Heart left ventricle (tissue), 16 donors: ENCODE measurements around the gene ATXN2. TPM values are rescaled to one million over a fixed set of nuclear protein-coding genes. Genes with fewer than 3 reads are reported as not detected.
A peak's percentile ranks its signal among the peaks of the same experiment; 100 is the strongest.

ENCODE experiments used
- ATAC-seq, 4 donors: fragments of 200-7000 bp; cut with Tn5 transposase; one replicate each; pipeline ENCODE4 v1.9.1; 2020 to 2022; ENCODE audit warnings: moderate library complexity in 4 of 4, mild to moderate bottlenecking in 3 of 4, moderate number of reproducible peaks in 1 of 4
- DNase-seq, 5 donors: peaks; one replicate each; pipeline ENCODE4 v3.0.0-alpha.2; 2020
- H3K27ac ChIP-seq, 12 donors: fragments of 200-600 bp; sonication (generic) in 4 of 12; one replicate each; pipeline versions ENCODE4 v1.5.0 to v1.8.0; 2016 to 2022; ENCODE audit warnings: mild to moderate bottlenecking in 2 of 12
- H3K27me3 ChIP-seq, 9 donors: fragments of 200-600 bp; sonication (generic) in 2 of 9; one replicate each; pipeline versions ENCODE4 v1.5.1 to v1.8.0; 2016 to 2022; ENCODE audit warnings: mild to moderate bottlenecking in 3 of 9
- H3K36me3 ChIP-seq, 9 donors: fragments of 200-600 bp; sonication (generic) in 2 of 9; one replicate each; pipeline versions ENCODE4 v1.5.0 to v1.8.0; 2018 to 2022; ENCODE audit warnings: mild to moderate bottlenecking in 2 of 9
- H3K4me1 ChIP-seq, 12 donors: fragments of 200-600 bp; sonication (generic) in 4 of 12; one replicate each; pipeline versions ENCODE4 v1.5.0 to v1.8.0; 2016 to 2022; ENCODE audit warnings: mild to moderate bottlenecking in 3 of 12
- H3K4me3 ChIP-seq, 12 donors: fragments of 200-600 bp; sonication (generic) in 4 of 12; one replicate each; pipeline versions ENCODE4 v1.5.0 to v1.8.0; 2017 to 2022; ENCODE audit warnings: mild to moderate bottlenecking in 9 of 12, moderate library complexity in 4 of 12
- H3K9me3 ChIP-seq, 12 donors: fragments of 200-600 bp; sonication (generic) in 4 of 12; one replicate each; pipeline versions ENCODE4 v1.5.0 to v1.8.0; 2016 to 2022; ENCODE audit warnings: mild to moderate bottlenecking in 1 of 12
- POLR2A ChIP-seq, 2 donors: fragments of 450-650 bp; IDR thresholded peaks; one replicate each; pipeline ENCODE4 v1.6.1; 2017; ENCODE audit warnings: antibody characterized with exemption in 2 of 2, mild to moderate bottlenecking in 2 of 2, moderate library complexity in 2 of 2
- WGBS, 4 donors: extraction: QIAGEN DNeasy Blood & Tissue Kit in 2 of 4; methylation state at CpG; one replicate each; pipeline versions ENCODE4 v1.1.5 to v1.1.7; 2013 to 2018; 5-methylcytosine and 5-hydroxymethylcytosine counted together
- intact Hi-C, 10 donors: fragments of 100-400 bp; cut with DNase I; formaldehyde crosslinking; loops; one replicate each; pipeline versions ENCODE4 v1.11.1 to v1.14.2; 2022
- polyA plus RNA-seq, 2 donors: library from polyadenylated mRNA; stranded (reverse); fragments of 200-250 nt; gene quantifications; one replicate each; pipeline ENCODE4 v1.2.3, GENCODE V29; 2013
- total RNA-seq, 9 donors: library from RNA; depleted of rRNA in 2 of 9; stranded (reverse); fragments of >200 nt in 2 of 9; fragmentation: NEBNext Ultra II Directional in 3 of 9; extraction: Animal tissue kit (Norgen Biotek cat#: 25700) in 3 of 9; gene quantifications; one replicate each; pipeline versions ENCODE4 v1.1.0 to v1.2.4, GENCODE V29; 2016 to 2023
- TF ChIP-seq, protein P1 (sequence below), 12 donors: fragments of 200-600 bp; sonication (generic) in 4 of 12; IDR thresholded peaks; one replicate each; pipeline versions ENCODE4 v1.5.0 to v1.8.0; 2018 to 2022; ENCODE audit warnings: antibody characterized with exemption in 12 of 12, mild to moderate bottlenecking in 5 of 12
- donor health status: ischemic (EF 13 %, LVEDD 7.1; RV severe dilation, severe dysfunction).
- donor health status: healthy with polysubstance abuse.
- donor health status: DM: no; HTN: yes; CAD: no.
- donor health status: DM: no; HTN: no; CAD: no.
- donor health status: ischemic (EF 25% LVEDD 6.9; RV normal size, moderate dysfunction).
- donor health status: ischemic (EF 25% LVEDD 5.7; RV mildly dilated, moderate dysfunction).
- donor health status: healthy.
- donor health status: DM: yes; HTN: yes; CAD: no.
- donor health status: ischemic (EF 35%, LVEDD 5.7; RV mildly dilated, moderate dysfunction).
- donor health status: nonischemic (EF 11% LVEDD 7.7; RV severe dilation, severe dysfunction).
- donor health status: DM: yes; HTN: yes; CAD: no.
- donor health status: PGD.
- donor health status: ischemic (EF 29% LVEDD 5.4; RV normal size, mild dysfunction).
- donor health status: nonischemic (EF 23%, LVEDD 6.1; RV moderate dilation, normal function).

ATXN2 gene
- total and polyA plus RNA-seq, 11 donors: 23.6 to 59.3 (median 46.8) TPM

DNA sequence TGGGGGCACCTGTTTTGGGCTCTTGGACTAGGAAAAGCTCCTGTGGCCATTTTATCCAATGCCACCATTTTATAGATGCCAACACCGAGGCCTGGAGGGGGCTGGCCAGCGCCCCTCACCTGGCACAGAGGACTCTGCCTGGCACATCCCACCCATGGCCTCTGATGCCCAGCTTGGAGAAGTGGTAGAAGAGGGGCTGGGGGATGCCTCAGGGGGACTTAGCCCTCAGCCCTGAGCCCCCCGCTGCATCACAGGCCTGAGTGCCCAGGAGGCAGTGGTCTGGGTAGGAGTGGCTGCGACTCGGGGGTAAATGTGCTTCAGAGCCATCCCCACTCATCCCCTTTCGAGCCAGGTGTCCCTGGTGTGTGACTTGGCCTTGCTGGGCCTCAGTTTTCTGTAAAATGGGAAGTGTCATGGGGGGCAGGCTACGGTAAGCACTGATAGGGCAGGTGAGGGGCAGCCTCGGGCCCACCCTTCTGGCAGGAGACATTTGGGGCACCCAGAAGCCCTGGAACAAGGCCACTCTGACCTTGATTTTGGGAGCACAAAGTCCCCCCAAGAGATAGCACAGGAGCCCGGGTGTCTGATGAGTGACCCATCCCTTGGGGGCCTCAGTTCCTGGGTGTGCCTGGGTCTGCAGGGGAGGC, 170.9 kb downstream of the ATXN2 start:
- Histone ChIP-seq H3K36me3 (peaks cover 0 to 39% (median 0%) of the 10 kb centered on the region in 9 donors), H3K4me3 (no peak overlapping the region), H3K4me1 (peaks cover 12 to 100% (median 95%) of the 10 kb centered on the region in 12 donors), H3K9me3 (no peaks in the 10 kb centered on the region), H3K27me3 (no peaks in the 10 kb centered on the region), H3K27ac (peak overlapping the region in 11 of 12 donors; percentile 75 to 95 (median 89))
- DNase-seq: peak in 2 of 5 donors; percentile 15 to 29
- no peak for ATAC-seq
- intact Hi-C loops: loop anchor here in 1 of 10 donors (1.0 kb wide), 1 partner anchor 18 kb away; no protein-coding TSS in a partner anchor
- no peak for TF ChIP-seq POLR2A (IDR thresholded peaks at IDR 0.05)
- TF ChIP-seq, protein P1, sequence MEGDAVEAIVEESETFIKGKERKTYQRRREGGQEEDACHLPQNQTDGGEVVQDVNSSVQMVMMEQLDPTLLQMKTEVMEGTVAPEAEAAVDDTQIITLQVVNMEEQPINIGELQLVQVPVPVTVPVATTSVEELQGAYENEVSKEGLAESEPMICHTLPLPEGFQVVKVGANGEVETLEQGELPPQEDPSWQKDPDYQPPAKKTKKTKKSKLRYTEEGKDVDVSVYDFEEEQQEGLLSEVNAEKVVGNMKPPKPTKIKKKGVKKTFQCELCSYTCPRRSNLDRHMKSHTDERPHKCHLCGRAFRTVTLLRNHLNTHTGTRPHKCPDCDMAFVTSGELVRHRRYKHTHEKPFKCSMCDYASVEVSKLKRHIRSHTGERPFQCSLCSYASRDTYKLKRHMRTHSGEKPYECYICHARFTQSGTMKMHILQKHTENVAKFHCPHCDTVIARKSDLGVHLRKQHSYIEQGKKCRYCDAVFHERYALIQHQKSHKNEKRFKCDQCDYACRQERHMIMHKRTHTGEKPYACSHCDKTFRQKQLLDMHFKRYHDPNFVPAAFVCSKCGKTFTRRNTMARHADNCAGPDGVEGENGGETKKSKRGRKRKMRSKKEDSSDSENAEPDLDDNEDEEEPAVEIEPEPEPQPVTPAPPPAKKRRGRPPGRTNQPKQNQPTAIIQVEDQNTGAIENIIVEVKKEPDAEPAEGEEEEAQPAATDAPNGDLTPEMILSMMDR (IDR thresholded peaks at IDR 0.05): no peak
- 73 to 86% (median 77%) methylated on average over 7 to 9 of the region's 9 CpGs for WGBS, 4 donors

DNA sequence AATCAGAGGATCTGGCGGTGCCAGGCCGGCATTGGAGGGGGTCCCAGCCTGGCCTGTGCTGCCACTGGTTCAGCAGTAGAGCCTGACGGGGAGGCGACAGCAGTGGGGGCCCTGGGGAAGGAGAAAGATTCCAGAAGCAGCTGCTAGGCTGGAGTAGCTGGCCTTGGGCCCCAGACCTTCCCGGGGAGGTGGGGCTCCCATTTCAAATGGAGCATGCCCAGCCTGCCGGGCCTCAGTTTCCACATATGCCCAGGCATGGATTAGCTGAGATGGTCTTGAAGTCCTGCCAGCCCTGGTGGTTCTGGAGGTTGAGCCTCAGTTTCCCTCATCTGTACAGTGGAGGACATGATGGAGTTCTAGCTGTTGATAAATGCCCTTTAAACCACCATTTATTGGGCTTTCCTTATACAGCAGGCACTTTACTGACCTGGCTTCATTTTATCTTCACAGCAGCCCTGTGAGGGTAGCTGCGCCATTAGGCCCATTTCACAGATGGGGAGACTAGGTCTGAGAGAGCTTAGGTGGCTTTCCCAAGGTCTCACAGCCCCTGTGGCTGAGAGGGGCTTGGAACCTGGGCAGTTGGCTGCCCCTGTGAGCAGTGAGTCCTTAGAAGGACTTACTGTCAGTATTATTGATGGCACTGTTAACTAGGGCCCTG, 171.6 kb downstream of the ATXN2 start:
- no peak overlapping the region for H3K4me3 ChIP-seq
- H3K9me3 ChIP-seq: no peaks in the 10 kb centered on the region
- H3K27ac ChIP-seq: peak overlapping the region in 11 of 12 donors; percentile 75 to 95 (median 89)
- DNase-seq (peak in 1 of 5 donors; percentile 24), ATAC-seq (no peak)
- H3K36me3 ChIP-seq: peaks cover 0 to 37% (median 0%) of the 10 kb centered on the region in 9 donors
- TF ChIP-seq POLR2A (IDR thresholded peaks at IDR 0.05): no peak
- TF ChIP-seq, protein P1 (IDR thresholded peaks at IDR 0.05): no peak
- intact Hi-C loops: loop anchor here in 2 of 10 donors (1.0 to 2.0 kb wide), 2 partner anchors 15 to 17 kb away; no protein-coding TSS in a partner anchor
- H3K27me3 ChIP-seq: no peaks in the 10 kb centered on the region
- peaks cover 12 to 100% (median 90%) of the 10 kb centered on the region in 12 donors for H3K4me1 ChIP-seq
- WGBS, 4 donors: 74 to 85% (median 80%) methylated on average over 6 to 7 of the region's 7 CpGs

DNA sequence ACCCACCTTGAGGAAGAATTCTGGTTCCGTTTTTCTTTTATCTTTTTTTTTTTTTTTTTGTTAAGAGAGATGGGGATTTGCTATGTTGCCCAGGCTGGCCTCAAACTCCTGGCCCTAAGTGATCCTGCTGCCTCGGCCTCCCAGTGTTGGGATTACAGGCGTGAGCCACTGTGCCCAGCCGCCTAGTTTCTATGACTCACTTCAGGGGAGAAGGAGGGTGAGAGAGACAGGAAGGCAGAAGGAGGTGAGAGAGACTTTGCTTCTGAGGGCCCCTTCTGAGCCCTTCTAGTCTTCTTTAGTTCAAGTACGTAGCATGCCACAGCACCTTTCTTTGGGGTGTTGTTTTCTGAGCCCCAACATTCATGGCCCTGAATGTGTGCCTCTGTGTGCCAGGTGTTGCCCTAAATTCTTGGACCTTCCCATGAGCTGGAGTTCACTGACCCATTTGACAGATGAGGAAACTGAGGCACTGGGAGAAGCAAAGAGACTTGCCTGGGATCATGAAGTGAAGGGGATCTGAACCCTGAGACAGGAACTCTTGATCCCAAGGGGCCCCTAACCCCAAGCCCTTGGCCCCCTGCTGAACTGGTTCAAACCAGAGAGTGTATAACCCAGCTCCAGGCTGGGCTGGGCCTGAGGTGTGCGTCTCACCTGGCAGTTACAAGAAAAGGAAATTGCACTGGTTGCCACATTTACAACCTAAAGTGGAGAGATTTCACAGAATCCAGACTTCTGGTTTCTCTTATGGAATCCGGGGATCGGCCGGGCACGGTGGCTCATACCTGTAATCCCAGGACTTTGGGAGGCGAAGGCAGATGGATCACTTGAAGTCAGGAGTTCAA, 172.6 kb downstream of the ATXN2 start:
- ATAC-seq (no peak), DNase-seq (peak in 1 of 5 donors; percentile 11)
- intact Hi-C loops: loop anchor here in 1 of 10 donors (2.0 kb wide), 1 partner anchor 14 kb away; no protein-coding TSS in a partner anchor
- Histone ChIP-seq H3K4me3 (peak overlapping the region in 2 of 12 donors; percentile 19 to 26), H3K4me1 (peaks cover 9 to 99% (median 84%) of the 10 kb centered on the region in 12 donors), H3K36me3 (peaks cover 0 to 43% (median 3%) of the 10 kb centered on the region in 9 donors), H3K27me3 (no peaks in the 10 kb centered on the region), H3K27ac (peak overlapping the region; percentile 76 to 95 (median 90)), H3K9me3 (no peaks in the 10 kb centered on the region)
- 81 to 87% (median 84%) methylated on average over 11 of the region's 11 CpGs for WGBS, 4 donors
- TF ChIP-seq, protein P1 (IDR thresholded peaks at IDR 0.05): no peak
